ENCODE measurements around the gene DCAF15. TPM values are rescaled to one million over a fixed set of nuclear protein-coding genes. Genes with fewer than 3 reads are reported as not detected.

DCAF15 gene
- total RNA-seq: 8.2 and 9.0 TPM in 2 replicates

GRCh38 chr19:13952154-13952930 lies at the start of gene DCAF15:
DCAF15 (plus strand) TSS chr19:13952509; CDS start chr19:13952513, 4 bp downstream.

GRCh38 chr19:13905634-13906520 lies 46.4 kb upstream of the DCAF15 start, which contains the start of the genes BRME1 and CC2D1A:
BRME1 (minus strand) TSS chr19:13906117; CDS start chr19:13904892, 1,225 bp downstream.
CC2D1A (plus strand) TSS chr19:13906201; CDS start chr19:13906442, 241 bp downstream.

GRCh38 chr19:13938301-13939064 lies 13.8 kb upstream of the DCAF15 start, which contains the start of gene PODNL1:
PODNL1 (minus strand) TSS chr19:13938417; CDS start chr19:13938181, 236 bp downstream.

GRCh38 chr19:14006085-14006765 lies 53.9 kb downstream of the DCAF15 start, which contains the start of gene RFX1:
RFX1 (minus strand) TSS chr19:14006320; CDS start chr19:13993843, 12,477 bp downstream.

Other genes with a start within 250 kb of the DCAF15 start
- 26.4 and 27.4 TPM in 2 replicates for gene MRI1, start 188.0 kb upstream of the DCAF15 start, total RNA-seq
- 223 and 292 TPM in 2 replicates for gene C19orf53, start 178.1 kb upstream of the DCAF15 start, total RNA-seq
- 4.2 and 4.9 TPM in 2 replicates for gene ZSWIM4, start 157.1 kb upstream of the DCAF15 start, total RNA-seq
- not detected in 2 replicates for gene NANOS3, start 75.4 kb upstream of the DCAF15 start, total RNA-seq
- 0.19 and 0.20 TPM in 2 replicates for gene BRME1, start 46.4 kb upstream of the DCAF15 start, total RNA-seq
- gene CC2D1A, start 46.3 kb upstream of the DCAF15 start, total RNA-seq: 14.4 and 20.3 TPM in 2 replicates
- gene PODNL1, start 14.1 kb upstream of the DCAF15 start, total RNA-seq: 5.7 and 8.3 TPM in 2 replicates
- gene RFX1, start 53.8 kb downstream of the DCAF15 start, total RNA-seq: 3.9 and 4.5 TPM in 2 replicates
- gene RLN3, start 75.6 kb downstream of the DCAF15 start, total RNA-seq: not detected in 2 replicates
- 1.9 and 3.2 TPM in 2 replicates for gene IL27RA, start 79.3 kb downstream of the DCAF15 start, total RNA-seq
- gene PALM3, start 109.6 kb downstream of the DCAF15 start, total RNA-seq: 0.37 TPM in 1 of 2 replicates, not detected in the other
- 1.4 and 1.8 TPM in 2 replicates for gene MISP3, start 120.3 kb downstream of the DCAF15 start, total RNA-seq
- not detected in 2 replicates for gene C19orf67, start 133.3 kb downstream of the DCAF15 start, total RNA-seq
- 38.7 and 44.5 TPM in 2 replicates for gene SAMD1, start 138.2 kb downstream of the DCAF15 start, total RNA-seq
- gene PRKACA, start 165.3 kb downstream of the DCAF15 start, total RNA-seq: 77.6 and 82.4 TPM in 2 replicates
- gene ASF1B, start 184.1 kb downstream of the DCAF15 start, total RNA-seq: 3.7 and 6.3 TPM in 2 replicates

Data from cardiac ventricle fibroblast (primary cell).